Ammon's horn (tissue), 1 donor: Measurements from ENCODE around the gene KCNH6.

ENCODE experiments used
- DNase-seq: peaks from one replicate; pipeline ENCODE4 v3.0.0-alpha.2; 2016; ENCODE audit warnings: low spot score

KCNH6 gene

GRCh38 chr17:63550817-63551639, 27.9 kb downstream of the KCNH6 start:
- peak; percentile 31 for DNase-seq

GRCh38 chr17:63552211-63552610, 29.1 kb downstream of the KCNH6 start:
- no peak for DNase-seq

GRCh38 chr17:63555500-63556156, 32.5 kb downstream of the KCNH6 start:
- DNase-seq, result no peak

DNA sequence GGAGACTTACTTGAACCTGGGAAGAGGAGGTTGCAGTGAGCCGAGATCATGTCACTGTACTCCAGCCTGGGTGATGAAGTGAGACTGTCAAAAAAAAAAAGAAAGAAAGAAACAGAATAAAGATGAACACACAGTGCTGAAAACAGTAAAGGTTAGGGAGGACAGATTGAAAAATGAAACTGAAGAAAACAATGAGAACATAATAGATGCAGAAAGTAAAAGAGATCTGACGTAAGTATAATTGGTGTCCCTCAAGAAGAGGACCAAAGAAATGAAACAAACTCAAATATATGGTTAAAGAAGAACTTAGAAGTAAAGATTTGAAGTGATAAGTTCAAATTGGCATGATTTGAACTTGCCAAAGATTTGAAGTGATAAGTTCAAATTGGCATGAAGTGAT, 34.3 kb downstream of the KCNH6 start:
- no peak for DNase-seq

DNA sequence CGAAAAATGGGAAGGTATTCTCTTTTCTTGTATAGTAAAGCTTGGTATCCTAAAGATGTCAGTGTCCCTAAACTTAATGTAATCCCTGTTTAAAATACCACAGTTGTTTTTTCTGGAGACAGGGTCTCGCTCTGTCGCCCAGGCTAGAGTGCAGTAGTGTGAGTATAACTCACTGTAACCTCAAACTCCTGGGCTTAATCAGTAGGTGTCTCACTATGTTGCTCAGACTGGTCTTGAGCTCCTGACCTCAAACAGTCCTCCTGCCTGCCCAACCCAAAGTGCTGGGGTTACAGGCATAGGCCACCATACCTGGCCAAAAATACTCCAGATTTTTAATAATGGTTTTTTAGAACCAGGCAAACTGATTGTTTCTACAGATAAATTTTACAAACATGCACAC, 35.3 kb downstream of the KCNH6 start:
- DNase-seq, result no peak

- no peak for DNase-seq
Measured at GRCh38 chr17:63561819-63562218, 38.7 kb downstream of the KCNH6 start.

- DNase-seq, result no peak
Measured at GRCh38 chr17:63563339-63563738, 40.2 kb downstream of the KCNH6 start.

DNA sequence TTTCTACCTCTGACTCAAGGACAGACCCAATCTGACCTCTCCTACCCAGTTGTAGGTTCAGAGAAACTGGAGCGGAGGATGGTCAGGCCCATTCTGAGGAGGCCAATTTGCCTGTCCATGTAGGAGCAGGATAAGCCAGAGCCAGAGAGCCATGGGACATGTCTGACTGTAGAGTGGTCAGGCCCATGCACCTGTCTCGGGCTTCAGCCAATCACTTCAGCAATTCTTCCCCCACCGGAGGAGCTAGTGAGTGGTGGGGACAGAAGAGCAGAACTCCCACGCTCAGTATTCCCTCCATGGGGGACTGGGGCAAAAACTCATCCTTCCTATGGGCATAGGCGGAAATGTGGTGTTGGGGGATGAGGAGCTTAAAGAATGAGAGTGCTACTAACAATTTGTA, 41.4 kb downstream of the KCNH6 start:
- DNase-seq, result no peak

GRCh38 chr17:63567229-63567628, 44.1 kb downstream of the KCNH6 start:
- DNase-seq, result no peak

DNA sequence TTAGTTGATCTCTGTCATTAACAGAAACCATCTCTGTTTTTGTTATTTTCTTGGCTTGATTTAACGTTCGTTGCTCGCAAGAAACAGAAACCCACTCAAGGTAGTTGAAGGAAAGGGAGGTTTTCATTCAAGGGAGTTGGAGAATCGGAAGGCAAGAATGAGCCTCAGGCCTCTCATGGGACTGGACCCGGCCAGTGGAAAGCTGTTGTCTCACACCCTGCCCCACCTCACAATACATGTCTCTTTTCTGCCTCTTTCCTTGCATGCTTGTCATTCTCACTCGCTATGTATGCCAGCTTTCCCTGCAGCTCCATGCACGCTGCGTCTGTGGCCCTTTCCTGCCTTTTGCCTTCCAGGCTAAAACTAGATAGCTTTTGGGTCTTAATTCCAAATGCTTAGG, 45.4 kb downstream of the KCNH6 start:
- DNase-seq, result no peak

- no peak for DNase-seq
Measured at GRCh38 chr17:63571632-63572310, 48.6 kb downstream of the KCNH6 start.

GRCh38 chr17:63573634-63574033, 50.5 kb downstream of the KCNH6 start:
- no peak for DNase-seq

GRCh38 chr17:63578027-63578768, 55.0 kb downstream of the KCNH6 start:
- DNase-seq, result no peak

DNA sequence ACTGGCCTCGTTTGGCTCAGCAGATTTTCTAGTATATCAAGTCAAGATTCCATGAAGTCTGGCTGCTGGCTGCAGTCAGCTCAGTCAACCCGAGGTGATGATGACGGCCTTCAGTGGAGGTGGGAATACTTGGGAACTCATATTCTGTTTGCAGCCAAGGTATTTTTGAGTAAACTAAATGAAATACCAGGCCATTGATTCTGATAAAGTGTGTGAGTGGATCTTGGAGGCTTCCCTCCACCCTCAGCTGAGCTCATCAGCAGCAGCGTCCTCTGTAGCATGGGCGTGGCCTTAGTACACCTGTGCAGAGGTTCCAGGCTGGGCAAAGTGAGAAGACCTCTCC, 55.6 kb downstream of the KCNH6 start:
- DNase-seq, result no peak

GRCh38 chr17:63579633-63580032, 56.5 kb downstream of the KCNH6 start:
- DNase-seq, result no peak

GRCh38 chr17:63587770-63588169, 64.6 kb downstream of the KCNH6 start:
- DNase-seq, result no peak

DNA sequence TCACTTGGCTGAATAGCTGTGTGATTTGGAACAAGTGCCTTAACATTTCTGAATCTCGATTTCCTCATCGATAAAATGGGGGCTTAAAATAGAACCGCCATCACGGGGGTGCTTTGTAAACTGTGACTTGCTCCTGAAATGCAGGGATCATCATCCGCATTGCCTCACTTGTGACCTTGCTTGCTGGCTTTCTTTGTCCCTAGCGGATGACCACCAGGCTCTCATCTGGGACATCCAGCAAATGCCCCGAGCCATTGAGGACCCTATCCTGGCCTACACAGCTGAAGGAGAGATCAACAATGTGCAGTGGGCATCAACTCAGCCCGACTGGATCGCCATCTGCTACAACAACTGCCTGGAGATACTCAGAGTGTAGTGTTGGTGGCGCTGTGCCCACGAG, 65.6 kb downstream of the KCNH6 start:
- no peak for DNase-seq

DNA sequence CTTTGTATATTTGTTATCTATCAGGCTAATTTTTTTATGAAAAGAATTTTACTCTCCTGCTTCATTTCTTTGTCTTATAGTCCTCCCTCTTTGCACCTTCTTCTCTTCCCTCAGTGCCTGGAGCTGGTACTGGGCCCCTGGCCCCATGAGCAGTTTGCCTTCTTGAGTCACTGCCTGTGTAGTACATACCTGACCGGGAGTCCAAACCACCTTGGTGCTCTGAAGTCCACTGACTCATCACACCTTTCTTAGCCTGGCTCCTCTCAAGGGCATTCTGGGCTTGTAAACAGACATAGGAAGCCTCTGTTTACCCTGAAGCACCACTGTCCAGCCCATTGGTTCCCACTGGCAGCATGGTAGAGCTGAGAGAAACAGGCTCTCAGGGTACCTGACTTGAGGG, 66.5 kb downstream of the KCNH6 start:
- DNase-seq, result no peak

DNA sequence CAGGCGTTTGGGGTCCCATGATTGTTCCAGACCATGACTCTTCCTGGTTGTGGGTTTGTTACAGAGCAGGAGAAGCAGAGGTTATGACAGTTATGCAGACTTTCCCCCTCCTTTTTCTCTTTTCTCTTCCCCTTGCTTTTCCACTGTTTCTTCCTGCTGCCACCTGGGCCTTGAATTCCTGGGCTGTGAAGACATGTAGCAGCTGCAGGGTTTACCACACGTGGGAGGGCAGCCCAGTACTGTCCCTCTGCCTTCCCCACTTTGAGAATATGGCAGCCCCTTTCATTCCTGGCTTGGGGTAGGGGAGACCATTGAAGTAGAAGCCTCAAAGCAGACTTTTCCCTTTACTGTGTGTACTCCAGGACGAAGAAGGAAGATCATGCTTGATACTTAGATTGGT, 69.6 kb downstream of the KCNH6 start:
- no peak for DNase-seq

DNA sequence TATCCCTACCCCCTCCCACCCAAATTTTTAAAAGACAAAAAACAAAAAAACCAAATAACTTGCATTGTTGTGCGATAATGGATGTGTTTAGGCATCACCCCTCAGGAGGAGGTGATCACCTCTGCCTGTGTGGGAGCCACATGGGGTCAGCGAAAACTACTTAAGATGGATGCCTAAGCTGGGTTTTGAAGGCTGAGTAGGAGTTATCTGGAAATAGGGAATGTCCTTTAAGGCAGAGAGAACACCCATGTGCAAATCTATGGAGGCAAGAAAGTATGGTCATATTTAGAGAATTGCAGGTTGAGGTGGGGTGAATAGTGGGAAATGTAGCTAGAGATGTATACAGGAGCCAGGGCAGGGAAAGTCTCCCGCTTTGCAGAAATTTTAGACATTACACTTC, 72.0 kb downstream of the KCNH6 start:
- DNase-seq, result no peak
